T-helper 1 cell treated with Interleukin-12 subunit alpha and Interleukin-12 subunit beta and Interleukin-4 antibody, amounts not matched to agents 30 ng/mL and 1 ng/mL, for 36 hours (primary cell): Measurements from ENCODE around the gene HSP90B1. TPM values are rescaled to one million over a fixed set of nuclear protein-coding genes. Genes with fewer than 3 reads are reported as not detected.

Experiments
- intact Hi-C: fragments of 100-400 bp; cut with micrococcal nuclease; formaldehyde crosslinking; loops from one replicate; pipeline ENCODE4 v1.15.1; 2024
- total RNA-seq: library from RNA; stranded (reverse); gene quantifications from 2 replicates; pipeline ENCODE4 v1.2.3, GENCODE V29; 2022

The HSP90B1 gene
- 525 and 530 TPM in 2 replicates for total RNA-seq

DNA sequence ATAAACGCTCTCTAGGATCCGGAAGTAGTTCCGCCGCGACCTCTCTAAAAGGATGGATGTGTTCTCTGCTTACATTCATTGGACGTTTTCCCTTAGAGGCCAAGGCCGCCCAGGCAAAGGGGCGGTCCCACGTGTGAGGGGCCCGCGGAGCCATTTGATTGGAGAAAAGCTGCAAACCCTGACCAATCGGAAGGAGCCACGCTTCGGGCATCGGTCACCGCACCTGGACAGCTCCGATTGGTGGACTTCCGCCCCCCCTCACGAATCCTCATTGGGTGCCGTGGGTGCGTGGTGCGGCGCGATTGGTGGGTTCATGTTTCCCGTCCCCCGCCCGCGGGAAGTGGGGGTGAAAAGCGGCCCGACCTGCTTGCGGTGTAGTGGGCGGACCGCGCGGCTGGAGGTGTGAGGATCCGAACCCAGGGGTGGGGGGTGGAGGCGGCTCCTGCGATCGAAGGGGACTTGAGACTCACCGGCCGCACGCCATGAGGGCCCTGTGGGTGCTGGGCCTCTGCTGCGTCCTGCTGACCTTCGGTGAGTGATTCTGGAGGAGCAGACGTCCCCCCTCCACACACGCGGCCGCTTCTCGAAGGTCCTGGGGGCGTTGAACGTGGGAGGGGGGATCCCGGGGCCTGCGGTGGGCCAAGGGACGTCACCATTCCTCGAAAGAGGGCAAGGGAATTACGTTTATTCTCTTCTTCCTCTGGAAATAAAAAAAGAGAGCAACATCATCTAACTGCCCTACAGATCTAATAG lies at the start of gene HSP90B1:
Gene HSP90B1, plus strand, starts transcription at position 377 of the 753 bp plus-strand sequence. Its CDS starts 106 bp downstream, at position 483.
- intact Hi-C loops = loop anchor here (1.0 kb wide), 8 partner anchors 35 to 1869 kb away; partner anchors contain the start of genes C12orf75, NFYB, NT5DC3 and TDG

DNA sequence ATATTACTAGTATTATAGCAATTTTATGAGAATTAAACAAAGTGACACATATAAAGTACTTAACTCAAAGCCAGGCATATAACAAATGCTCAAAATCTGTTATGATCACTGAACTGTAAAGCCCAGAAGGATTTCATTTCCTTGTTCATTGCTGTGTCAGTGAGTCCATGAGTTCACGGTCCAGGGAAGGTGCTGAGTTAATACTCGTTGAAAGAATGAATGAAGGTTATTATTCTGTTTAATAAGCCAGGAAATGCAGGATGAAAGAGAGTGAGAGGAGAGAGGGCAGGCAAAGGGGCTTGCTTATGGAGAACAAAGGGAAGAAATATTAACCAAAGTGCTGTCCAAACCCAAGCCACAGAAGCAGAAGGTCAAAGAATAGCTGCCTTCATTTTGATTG lies 48.9 kb upstream of the HSP90B1 start:
- intact Hi-C loops = no loop called here

DNA sequence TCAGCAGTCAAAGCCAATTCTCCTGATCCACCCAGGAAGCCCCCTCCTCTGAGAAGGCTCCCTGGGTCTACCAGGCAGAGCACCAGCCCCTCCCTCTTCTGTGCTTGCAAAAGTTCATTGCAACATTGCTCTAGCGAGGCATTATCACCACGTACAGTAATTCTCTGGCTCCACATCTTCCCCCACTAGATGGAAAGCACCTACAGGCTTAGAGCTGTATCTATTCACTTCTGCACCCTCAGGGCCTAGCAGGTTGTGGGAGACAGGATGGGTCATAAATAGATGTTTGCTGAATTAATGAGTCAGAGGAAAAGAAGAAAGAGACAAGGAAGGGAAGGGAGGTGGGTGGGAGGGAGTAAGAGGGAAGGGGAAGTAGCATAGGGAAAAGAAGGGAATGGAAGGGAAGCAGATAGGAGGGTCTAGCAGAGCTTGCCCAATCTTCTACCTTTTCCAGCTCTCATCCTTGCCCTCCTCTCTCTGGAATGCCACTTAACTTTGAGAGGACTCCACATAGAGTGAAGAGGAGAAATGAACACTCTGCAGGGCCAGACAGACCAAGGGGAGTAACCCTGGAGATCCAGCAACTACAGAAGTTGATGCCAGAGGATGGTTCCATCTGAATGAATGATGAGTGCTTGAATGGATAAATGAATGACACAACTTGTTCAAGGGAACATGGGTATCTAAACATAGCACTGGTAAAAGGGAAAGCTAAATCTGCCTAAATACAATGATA lies 47.2 kb upstream of the HSP90B1 start:
- intact Hi-C loops = no loop called here

DNA sequence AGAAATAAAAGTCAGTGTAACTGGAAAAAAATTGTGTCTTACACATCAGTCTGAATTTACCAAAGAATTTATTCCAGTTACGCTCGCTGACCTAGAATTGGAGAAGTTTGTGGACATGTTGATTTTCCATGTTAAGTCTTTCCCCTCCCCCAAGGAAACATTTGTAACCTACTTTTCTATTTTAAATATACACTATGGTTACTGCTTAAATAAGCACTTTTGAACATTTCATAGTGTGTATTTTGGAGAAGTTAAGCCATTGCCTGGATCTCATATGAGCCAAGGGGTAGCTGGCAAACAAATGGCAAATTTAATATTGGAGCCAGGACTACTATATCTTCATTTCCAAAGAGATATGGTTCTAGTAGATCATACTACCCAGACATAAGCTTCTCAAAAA lies 46.3 kb upstream of the HSP90B1 start:
- intact Hi-C loops = loop anchor here (1.0 to 2.0 kb wide), 6 partner anchors 41 to 225 kb away; partner anchors contain the start of gene HSP90B1

DNA sequence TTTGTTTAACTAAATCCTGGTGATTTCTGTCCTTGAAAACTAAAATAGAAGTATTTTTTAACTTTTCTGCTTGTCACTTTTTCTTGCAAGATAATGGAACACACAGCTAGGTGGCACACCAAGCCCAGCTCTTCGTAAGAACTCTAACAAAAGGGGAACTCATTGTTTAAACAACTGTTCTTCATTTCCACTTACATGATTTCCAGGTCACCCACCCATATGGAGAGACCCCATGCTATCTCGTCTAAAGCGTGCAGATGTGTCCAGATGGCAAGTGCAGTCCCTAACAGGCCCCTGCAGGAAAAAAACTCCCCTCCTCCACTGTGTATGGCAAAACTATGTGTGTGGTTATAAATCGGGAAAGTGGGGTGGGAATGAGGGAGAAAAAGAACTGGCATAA lies 45.9 kb upstream of the HSP90B1 start:
- intact Hi-C loops = loop anchor here (1.0 to 2.0 kb wide), 6 partner anchors 41 to 225 kb away; partner anchors contain the start of gene HSP90B1

DNA sequence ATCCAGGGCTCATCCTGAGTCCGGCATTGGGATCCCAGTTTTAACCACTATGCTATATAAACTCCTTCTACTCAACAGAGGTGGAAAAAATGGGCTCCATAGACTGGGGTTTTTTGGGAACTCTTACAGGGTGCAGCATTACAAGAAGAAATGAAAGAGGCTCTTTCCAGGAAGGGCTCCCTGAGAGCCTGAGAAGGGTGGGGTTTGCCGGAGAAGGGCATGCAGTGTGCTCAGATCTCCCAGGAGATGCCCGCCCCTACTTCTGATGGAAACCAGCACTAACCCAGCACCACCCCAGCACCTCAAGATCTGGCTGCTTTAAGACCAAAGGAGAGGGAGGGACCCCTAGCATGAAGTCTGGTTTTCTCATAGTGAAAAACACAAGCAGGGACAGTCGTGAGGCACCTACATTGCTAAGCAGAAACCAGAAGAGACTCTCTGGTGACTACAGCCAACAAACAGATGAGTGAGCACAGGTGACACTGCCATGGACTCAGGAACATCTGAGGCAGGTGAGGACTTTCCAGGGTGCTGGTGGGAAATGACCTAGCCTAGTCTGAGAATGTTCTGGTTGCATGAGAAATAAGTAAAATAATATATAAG lies 43.9 kb upstream of the HSP90B1 start:
- intact Hi-C loops = no loop called here

DNA sequence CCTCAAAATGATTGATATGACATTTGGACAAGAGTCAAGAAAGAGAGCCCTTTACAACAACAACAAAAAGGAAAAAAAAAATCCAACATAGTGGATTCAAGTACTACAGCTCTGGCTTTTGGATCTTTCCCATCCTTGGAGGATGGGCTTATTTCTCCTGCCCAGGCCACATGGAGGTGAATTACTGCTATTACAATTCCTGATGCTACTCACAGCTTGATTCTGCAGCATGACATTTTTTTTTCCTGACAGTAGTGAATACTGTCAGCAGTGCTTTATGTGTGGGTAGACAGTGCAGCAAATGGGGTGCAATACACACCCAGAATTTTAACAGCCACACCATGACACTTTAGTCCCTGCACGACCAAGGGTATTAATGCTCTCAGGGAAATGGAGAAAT lies 42.5 kb upstream of the HSP90B1 start:
- intact Hi-C loops = no loop called here

DNA sequence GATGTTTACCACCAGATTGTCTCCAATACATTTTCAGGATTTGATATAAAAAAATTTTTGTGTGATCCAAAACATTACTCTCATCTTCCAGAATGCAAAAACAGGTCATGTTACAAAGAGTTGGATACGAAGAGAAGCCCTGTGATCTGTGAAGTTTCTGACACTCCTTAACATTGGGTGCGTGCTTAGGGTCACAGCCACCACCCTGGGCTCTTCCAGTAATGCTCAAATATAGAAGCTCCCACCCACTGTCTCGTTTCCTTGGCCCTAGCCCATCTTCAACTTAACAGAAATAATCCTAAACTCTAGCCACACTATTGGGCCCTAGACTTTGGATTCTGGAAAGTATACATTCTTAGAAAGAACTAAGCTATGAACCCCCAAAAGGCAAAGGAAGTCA lies 32.9 kb upstream of the HSP90B1 start:
- intact Hi-C loops = no loop called here

DNA sequence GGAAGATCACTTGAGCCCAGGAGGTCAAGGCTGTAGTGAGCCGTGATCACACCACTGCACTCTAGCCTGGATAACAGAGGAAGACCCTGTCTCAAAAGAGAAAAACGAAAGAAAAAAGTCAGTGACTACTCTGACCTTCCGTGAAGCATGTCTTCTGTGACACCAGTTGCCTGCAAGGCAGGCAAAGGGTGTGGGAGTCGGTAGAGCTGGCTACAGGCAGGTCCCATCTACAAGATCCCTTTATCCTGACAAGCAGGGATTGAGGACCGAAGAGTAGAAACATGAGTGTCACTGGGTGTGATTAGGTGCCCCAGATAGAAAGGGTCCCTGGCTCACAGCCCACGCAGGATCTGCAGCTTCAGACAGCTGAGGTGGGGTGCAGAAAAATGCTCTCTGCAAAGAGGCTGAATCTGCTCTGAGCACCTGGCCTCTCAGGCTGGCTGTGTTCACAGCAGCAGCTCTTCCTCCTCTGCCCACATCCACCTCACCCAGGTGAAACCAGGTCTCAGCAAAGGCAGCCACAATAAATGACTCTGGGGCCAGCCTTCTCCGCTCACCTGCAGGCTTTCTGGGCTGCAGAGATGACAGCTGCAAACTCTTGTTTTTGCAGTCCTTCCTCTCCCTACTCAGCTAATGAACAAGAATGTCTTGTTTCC lies 28.6 kb upstream of the HSP90B1 start:
- intact Hi-C loops = no loop called here

DNA sequence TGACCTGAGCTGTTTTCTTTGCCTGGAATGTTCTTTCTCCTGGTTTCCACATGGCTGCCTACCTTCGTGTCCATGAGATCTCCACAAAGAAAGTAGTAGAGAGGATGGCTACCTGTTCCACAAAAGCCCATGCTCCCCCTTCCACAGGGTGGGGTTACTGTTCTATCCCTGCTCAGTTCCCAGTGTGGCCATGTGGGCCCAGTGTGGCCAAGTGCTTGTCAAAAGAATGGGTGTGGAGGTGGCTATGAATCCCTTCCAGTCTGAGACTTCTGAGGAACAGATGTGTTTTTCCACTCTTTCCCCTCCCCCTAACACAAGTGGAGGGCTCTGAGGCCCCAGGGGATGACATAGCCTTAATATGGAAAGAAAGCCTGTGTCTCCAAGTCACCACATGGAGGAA lies 26.2 kb upstream of the HSP90B1 start:
- intact Hi-C loops = no loop called here

DNA sequence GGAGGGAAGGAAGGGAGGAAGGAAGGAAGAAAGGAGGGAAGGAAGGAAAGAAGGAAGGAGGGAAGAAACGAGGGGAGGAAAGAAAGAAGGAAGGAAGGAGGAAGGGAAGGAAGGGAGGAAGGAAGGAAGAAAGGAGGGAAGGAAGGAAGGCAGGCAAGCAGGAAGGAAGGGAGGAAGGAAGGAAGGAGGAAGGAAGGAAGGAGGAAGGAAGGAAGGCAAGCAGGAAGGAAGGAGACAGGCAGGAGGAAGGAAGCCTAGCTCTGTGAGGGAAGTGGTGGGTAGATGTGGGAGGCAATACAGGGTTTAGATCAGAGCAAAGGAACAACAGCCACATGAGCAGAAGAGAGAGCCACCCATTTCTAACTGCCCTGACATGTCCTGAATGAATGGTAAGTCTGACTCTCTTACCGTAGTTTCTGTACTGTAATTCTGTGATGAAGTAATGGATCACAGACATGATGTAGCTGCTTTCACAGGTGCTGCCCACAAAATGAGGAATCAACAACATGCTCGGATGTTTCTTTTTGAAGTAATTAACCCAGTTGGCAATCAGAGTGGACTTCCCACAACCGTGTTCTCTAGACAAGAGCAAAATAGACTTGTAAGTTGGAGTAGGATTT lies 24.4 kb upstream of the HSP90B1 start:
- intact Hi-C loops = loop anchor here (1.0 kb wide), 1 partner anchor 19 kb away; no protein-coding TSS in a partner anchor

DNA sequence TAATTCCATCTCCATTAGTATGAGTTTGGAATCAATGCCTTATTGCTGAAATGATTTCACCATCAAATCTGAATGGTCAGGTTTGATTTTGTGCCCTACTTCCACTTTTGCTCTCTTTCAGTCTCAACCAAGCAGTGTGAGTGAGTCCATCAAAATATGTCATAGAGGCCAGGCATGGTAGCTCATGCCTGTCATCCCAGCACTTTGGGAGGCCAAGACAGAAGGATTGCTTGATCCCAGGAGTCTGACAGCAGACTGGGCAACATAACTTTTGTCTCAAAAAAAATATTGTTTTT lies 22.0 kb upstream of the HSP90B1 start:
- intact Hi-C loops = no loop called here

DNA sequence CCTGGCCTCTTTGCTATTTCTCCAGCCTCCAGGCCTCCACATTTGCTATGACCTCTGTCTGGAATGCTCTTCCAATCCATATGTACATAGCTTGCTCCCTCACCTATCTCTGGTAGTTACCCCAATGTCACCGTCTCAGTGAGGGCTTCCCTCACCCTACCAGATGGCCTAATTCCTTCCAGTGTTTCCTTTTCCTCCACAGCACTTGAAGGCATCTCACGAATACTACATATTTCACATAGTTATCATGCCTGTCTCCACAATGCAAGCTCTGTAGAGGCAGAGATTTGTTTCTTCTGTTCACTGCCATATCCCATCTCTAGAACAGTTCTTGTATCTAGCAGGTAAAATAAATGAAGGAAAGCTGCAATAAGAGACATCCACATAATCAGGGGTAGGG lies 21.3 kb upstream of the HSP90B1 start:
- intact Hi-C loops = no loop called here

DNA sequence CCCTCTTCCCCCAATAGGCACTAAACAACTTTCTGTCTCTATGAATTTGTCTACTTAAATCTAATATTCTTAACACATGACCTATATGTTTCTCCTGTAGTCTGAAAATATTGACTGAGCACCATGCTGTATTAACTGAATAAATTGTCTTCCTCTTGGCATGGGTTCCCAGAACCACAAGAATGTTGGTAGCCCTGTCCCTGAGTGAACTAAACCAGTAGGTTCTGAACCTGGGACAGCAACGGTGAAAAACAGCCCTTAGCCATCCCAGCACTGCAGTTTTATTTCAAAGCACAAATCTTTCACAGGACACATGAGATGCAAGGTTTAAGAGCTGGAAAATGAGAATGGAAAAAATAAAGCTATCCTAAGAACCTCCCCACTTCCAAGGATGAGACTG lies 20.4 kb upstream of the HSP90B1 start:
- intact Hi-C loops = no loop called here

DNA sequence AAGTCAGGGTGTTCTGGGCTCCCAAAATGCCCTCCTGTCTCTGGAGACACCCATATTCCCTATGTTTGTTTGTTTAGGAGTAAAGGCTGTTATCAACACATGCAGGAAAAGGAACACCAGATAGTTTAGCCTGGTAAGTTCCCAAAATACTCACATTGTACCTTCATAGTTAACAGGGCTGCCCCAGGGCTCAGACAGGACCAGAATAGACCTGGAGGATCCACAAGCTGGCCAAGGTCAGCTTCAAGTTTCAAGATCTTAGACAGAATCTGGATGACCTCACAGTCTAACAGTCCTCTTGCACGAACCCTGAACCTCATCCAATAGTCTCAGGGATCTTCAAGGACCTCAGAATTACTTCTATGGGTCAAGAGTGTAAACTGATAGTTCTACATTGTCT lies 18.1 kb upstream of the HSP90B1 start:
- intact Hi-C loops = no loop called here

DNA sequence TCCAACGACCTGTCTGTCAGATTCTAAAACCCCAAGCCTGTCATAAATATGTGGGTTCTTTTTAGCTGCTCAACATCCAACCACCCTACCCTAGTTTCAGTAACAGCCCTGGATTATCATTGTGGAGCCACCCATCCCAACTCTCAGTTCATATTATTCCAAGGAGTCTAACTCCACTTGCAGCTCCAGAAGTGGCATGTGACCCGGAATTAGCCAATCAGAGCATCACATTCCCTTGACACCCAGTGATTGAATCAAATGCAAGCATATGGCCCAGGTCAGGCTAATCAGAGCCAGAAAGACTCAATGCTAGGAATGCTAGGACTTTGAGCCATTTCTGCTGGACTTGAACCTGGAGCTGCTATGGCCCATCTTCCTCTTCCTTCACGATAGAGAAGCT lies 17.1 kb upstream of the HSP90B1 start:
- intact Hi-C loops = no loop called here

DNA sequence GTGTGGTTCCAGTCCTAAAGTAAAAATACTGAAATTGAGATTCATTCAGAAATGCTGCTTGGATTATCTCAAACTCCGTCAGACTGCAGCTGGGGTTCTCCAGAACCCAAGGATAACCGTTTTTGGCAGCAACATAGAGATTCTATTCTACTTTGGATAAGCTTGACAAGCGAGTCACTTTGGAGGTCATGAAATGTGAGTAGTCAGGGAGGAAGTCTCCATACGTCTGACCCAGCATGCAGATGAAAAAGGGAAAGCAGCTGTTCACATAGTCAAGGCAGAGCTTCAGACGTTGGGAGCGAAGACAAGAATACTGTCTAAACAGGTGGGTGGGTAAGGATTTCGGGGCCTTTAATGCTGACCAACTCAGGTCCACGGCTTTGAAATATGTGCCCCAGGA lies 14.9 kb upstream of the HSP90B1 start:
- intact Hi-C loops = no loop called here

DNA sequence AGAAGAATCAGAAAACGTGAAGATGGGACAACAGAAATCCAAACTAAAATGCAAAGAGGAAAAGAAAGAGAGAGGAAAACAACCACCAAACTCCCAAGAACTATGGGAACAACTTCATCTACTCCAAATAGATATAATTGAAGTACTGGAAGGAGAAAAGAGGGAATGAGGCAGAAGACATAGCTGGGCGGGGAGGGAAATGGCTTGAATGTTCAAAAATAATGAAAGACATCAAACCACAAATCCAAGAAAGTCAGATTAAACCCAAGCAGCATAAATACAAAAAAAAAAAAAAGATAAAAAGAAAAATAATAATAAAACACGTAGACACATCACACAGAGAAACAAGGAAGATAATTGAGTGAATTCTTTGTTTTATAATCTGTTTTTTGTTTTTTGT lies 12.3 kb upstream of the HSP90B1 start:
- intact Hi-C loops = no loop called here

DNA sequence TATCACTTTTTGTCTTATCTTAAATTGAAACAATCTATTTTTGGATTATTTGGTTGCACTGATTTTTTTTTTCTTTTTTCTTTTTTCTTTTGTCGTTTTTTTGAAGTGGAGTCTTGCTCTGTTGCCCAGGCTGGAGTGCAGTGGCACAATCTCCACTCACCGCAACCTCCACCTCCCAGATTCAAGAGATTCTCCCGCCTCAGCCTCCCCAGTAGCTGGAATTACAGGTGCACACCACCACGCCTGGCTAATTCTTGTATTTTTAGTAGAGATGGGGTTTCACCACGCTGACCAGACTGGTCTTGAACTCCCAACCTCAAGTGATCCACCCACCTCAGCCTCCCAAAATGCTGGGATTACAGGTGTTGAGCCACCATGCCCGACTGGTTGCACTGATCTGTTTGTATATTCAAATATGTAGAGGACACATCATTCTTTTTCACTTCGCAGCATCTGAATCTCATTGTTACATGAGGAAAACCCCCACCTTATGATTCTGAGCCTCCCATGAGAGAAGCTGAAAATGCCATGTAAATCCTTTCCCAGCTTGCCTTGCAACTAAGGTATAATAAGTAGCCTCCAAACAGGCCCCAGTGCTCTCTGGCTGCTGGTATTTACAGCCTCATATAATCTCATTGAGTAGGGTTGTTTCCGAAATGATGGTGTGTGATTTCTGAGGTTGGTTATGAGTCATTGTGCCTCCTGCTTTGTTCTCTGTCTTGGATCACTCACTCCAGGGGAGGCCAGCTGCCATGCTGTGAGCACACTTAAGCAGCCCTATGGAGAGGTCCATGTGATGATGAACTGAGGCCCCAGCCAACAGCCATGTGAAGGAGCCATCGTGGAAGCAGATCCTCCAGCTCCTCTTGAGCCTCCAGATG lies 5.2 kb upstream of the HSP90B1 start:
- intact Hi-C loops = loop anchor here (1.0 to 10.0 kb wide), 5 partner anchors 19 to 1503 kb away; no protein-coding TSS in a partner anchor

DNA sequence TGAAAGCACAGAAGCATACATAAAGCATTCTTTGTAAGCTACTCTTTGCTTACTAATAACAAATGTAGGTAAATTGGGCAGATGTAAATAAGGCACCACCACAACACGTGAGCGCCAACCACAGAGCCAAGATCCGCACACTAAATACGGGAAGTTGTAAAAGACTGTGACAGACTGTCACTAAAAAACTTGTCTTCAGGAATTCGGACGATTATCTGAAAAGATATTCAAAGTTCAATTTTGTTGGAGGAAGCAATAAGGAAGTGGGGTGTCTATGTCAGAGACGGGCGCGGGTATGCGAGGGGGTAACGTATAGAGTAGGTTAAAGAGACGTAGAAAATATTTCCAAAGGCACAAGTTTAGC lies 1.5 kb upstream of the HSP90B1 start:
- intact Hi-C loops = loop anchor here (1.0 to 10.0 kb wide), 7 partner anchors 29 to 1506 kb away; partner anchors contain the start of genes APPL2 and HCFC2
